GM12864 (cell line): ENCODE measurements around the gene PLS1.

Experiments
- DNase-seq: peaks from one replicate; pipeline ENCODE4 v3.0.0-alpha.2; 2011; ENCODE audit warnings: low read depth
- H3K4me3 ChIP-seq: 2 replicates; pipeline ENCODE4 v1.5.1; 2011; ENCODE audit warnings: mild to moderate bottlenecking, low read depth, low read length, control low read depth
- CTCF ChIP-seq: IDR thresholded peaks from 2 replicates; pipeline ENCODE4 v1.5.1; 2011; ENCODE audit warnings: low read depth, mild to moderate bottlenecking, moderate library complexity, low read length, control low read depth, inconsistent platforms; ENCODE audit errors: missing control alignments

Gene PLS1

GRCh38 chr3:142638291-142638690 lies 42.1 kb downstream of the PLS1 start:
- no peak for TF ChIP-seq CTCF
- DNase-seq: no peak
- H3K4me3 ChIP-seq: no peak overlapping the region

GRCh38 chr3:142641504-142641903 lies 45.3 kb downstream of the PLS1 start:
- TF ChIP-seq CTCF: no peak
- H3K4me3 ChIP-seq: no peak overlapping the region
- no peak for DNase-seq

GRCh38 chr3:142642956-142643355 lies 46.8 kb downstream of the PLS1 start:
- no peak for DNase-seq
- TF ChIP-seq CTCF: no peak
- H3K4me3 ChIP-seq: no peak overlapping the region

DNA sequence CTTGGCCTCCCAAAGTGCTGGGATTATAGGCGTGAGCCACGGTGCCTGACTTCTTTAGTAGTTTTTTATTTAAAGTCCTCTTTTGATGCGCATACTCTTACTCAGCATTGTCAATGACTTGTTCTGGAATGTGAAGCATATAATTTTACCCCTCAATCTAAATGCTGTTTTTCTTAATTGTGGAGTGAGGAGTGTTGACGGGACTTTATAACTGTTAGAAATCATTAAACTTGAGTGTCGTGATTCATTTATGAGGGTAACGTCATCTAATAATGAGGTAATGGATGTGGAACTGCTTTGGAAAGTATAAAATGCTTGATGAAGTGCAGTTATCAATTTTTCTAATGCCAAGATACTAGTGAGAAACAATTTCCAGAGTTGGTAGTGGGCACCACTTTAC lies 48.3 kb downstream of the PLS1 start:
- no peak overlapping the region for H3K4me3 ChIP-seq
- DNase-seq: no peak
- TF ChIP-seq CTCF: no peak

- TF ChIP-seq CTCF: no peak
- no peak for DNase-seq
- H3K4me3 ChIP-seq: no peak overlapping the region
Measured at GRCh38 chr3:142645236-142645793, 49.1 kb downstream of the PLS1 start.

GRCh38 chr3:142646020-142646785 lies 50.0 kb downstream of the PLS1 start:
- H3K4me3 ChIP-seq: no peak overlapping the region
- DNase-seq: no peak
- no peak for TF ChIP-seq CTCF

DNA sequence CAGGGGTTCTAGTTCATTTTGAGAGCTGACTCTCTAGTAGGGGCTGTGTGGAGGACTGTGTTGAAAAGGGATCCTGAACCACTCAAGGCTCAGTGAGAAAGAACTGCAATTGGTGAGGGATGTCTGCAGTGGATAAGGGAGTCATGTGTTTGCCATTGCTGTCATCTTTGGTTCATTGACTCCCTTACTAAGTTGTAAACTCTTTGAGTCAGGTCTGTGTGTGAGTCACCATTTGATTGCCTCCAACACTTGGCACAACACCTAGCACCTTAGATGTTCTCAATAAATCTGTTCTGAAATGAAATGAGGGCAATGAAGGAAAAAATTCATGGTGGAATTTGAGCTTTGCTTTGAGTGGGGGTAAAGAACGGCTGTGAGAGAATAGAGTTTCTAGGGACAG lies 51.7 kb downstream of the PLS1 start:
- no peak for TF ChIP-seq CTCF
- no peak overlapping the region for H3K4me3 ChIP-seq
- DNase-seq: no peak
